HuH-7.5 (cell line): ENCODE measurements around the gene RGL4.

Experiments
- DNase-seq: peaks from one replicate; pipeline ENCODE4 v3.0.0; 2011; ENCODE audit warnings: low spot score

The RGL4 gene

GRCh38 chr22:23742505-23743264 is 51.9 kb downstream of the RGL4 start:
- no peak for DNase-seq

- no peak for DNase-seq
Observed at GRCh38 chr22:23743303-23743705, 52.5 kb downstream of the RGL4 start.

GRCh38 chr22:23744001-23744400 is 53.2 kb downstream of the RGL4 start:
- no peak for DNase-seq

GRCh38 chr22:23744485-23744884 is 53.7 kb downstream of the RGL4 start:
- no peak for DNase-seq

GRCh38 chr22:23745791-23746190 is 55.0 kb downstream of the RGL4 start:
- no peak for DNase-seq
